PC-9 (cell line): Measurements from ENCODE around the gene CPA5. TPM values are rescaled to one million over a fixed set of nuclear protein-coding genes. Genes with fewer than 3 reads are reported as not detected.

ENCODE experiments used
- BruUV-seq: library from RNA; stranded (reverse); fragments of 400-500 nt; replicated peaks from 2 replicates; lab custom pipeline; 2021; lab: Mats Ljungman, UMichigan
- CTCF ChIA-PET: fragments of 300-600 bp; sonication (Branson Sonifier 250); formaldehyde crosslinking; loops from one replicate; lab custom pipeline; 2022; ENCODE audit warnings: antibody characterized with exemption; lab: Charles Lee
- POLR2A ChIA-PET: fragments of 300-600 bp; sonication (Branson Sonifier 250); formaldehyde crosslinking; loops from one replicate; lab custom pipeline; 2022; ENCODE audit warnings: antibody characterized with exemption; ENCODE audit not compliant: unreplicated experiment; lab: Charles Lee
- DNase-seq, 2 experiments: peaks; one replicate each; pipeline versions ENCODE4 v3.0.0 to v3.0.0-alpha.2; 2015 to 2022; ENCODE audit warnings: mixed read lengths in 1 of 2
- H2AFZ ChIP-seq: fragments of 200-600 bp; sonication (generic); 2 replicates; pipeline ENCODE4 v1.8.1; 2017; ENCODE audit warnings: antibody characterized with exemption
- H3F3A ChIP-seq: fragments of 200-600 bp; sonication (generic); 2 replicates; pipeline ENCODE4 v1.8.1; 2017; ENCODE audit warnings: antibody characterized with exemption, mild to moderate bottlenecking, low read depth; ENCODE audit not compliant: insufficient read depth
- H3K27ac ChIP-seq: fragments of 200-600 bp; sonication (generic); 2 replicates; pipeline ENCODE4 v1.6.1; 2016; ENCODE audit warnings: mixed run types
- H3K27me3 ChIP-seq: fragments of 200-600 bp; sonication (generic); 2 replicates; pipeline ENCODE4 v1.6.1; 2016; ENCODE audit warnings: low read depth, mixed run types; ENCODE audit not compliant: insufficient read depth
- H3K36me3 ChIP-seq: fragments of 200-600 bp; sonication (generic); 2 replicates; pipeline ENCODE4 v1.6.1; 2016; ENCODE audit warnings: low read depth, mixed run types
- H3K4me1 ChIP-seq: fragments of 200-600 bp; sonication (generic); replicated peaks from 2 replicates; pipeline ENCODE4 v1.6.1; 2016; ENCODE audit warnings: mixed run types; ENCODE audit not compliant: insufficient read depth
- H3K4me2 ChIP-seq: fragments of 200-600 bp; sonication (generic); 2 replicates; pipeline ENCODE4 v1.6.1; 2017; ENCODE audit warnings: mixed run types
- H3K4me3 ChIP-seq: fragments of 200-600 bp; sonication (generic); 2 replicates; pipeline ENCODE4 v1.6.1; 2016; ENCODE audit warnings: mixed run types
- H3K79me2 ChIP-seq: fragments of 200-600 bp; sonication (generic); 2 replicates; pipeline ENCODE4 v1.6.1; 2017; ENCODE audit warnings: low read depth, mixed run types
- H3K9me2 ChIP-seq: fragments of 200-600 bp; sonication (generic); 2 replicates; pipeline ENCODE4 v1.8.1; 2017; ENCODE audit warnings: mild to moderate bottlenecking; ENCODE audit not compliant: insufficient read depth
- H3K9me3 ChIP-seq: fragments of 200-600 bp; sonication (generic); 2 replicates; pipeline ENCODE4 v1.8.1; 2016; ENCODE audit warnings: low read depth; ENCODE audit not compliant: insufficient read depth
- H4K20me1 ChIP-seq: fragments of 200-600 bp; sonication (generic); 2 replicates; pipeline ENCODE4 v1.8.1; 2017; ENCODE audit not compliant: insufficient read depth
- EZH2 ChIP-seq: fragments of 200-600 bp; sonication (generic); IDR thresholded peaks from 2 replicates; pipeline ENCODE4 v1.8.0; 2017; ENCODE audit warnings: antibody characterized with exemption, low read depth
- intact Hi-C: fragments of 100-400 bp; cut with micrococcal nuclease; formaldehyde crosslinking; loops from one replicate; pipeline ENCODE4 v1.10.0; 2022; ENCODE audit not compliant: unreplicated experiment
- total RNA-seq: library from RNA; stranded (reverse); gene quantifications from 2 replicates; pipeline ENCODE4 v1.2.3, GENCODE V29; 2021
- TF ChIP-seq, protein P1 (sequence below): fragments of 200-600 bp; sonication (generic); conservative IDR thresholded peaks from 2 replicates; pipeline ENCODE4 v1.6.1; 2017; ENCODE audit warnings: mixed run types, antibody characterized with exemption, mild to moderate bottlenecking, moderate library complexity

Gene CPA5
- total RNA-seq, 1 experiment from 2014 or later, result not detected

DNA sequence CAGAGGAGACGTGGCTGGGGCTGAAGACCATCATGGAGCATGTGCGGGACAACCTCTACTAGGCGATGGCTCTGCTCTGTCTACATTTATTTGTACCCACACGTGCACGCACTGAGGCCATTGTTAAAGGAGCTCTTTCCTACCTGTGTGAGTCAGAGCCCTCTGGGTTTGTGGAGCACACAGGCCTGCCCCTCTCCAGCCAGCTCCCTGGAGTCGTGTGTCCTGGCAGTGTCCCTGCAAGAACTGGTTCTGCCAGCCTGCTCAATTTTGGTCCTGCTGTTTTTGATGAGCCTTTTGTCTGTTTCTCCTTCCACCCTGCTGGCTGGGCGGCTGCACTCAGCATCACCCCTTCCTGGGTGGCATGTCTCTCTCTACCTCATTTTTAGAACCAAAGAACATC, 22.0 kb upstream of the CPA5 start:
- intact Hi-C loops, result loop anchor here (2.0 kb wide), 1 partner anchor 34 kb away; no protein-coding TSS in a partner anchor
- no peaks in the 10 kb centered on the region for H3K9me2 ChIP-seq
- H3K27me3 ChIP-seq, result no peaks in the 10 kb centered on the region
- H4K20me1 ChIP-seq, result no peaks in the 10 kb centered on the region
- no peak overlapping the region for H2AFZ ChIP-seq
- ChIA-PET CTCF (interaction anchor here (0.6 kb wide), 1 partner anchor 11 kb away, joined by 3 read pairs; no protein-coding TSS in a partner anchor), POLR2A (interaction anchor here (0.6 kb wide), 1 partner anchor 117 kb away, joined by 4 read pairs; no protein-coding TSS in a partner anchor)
- TF ChIP-seq, protein P1, sequence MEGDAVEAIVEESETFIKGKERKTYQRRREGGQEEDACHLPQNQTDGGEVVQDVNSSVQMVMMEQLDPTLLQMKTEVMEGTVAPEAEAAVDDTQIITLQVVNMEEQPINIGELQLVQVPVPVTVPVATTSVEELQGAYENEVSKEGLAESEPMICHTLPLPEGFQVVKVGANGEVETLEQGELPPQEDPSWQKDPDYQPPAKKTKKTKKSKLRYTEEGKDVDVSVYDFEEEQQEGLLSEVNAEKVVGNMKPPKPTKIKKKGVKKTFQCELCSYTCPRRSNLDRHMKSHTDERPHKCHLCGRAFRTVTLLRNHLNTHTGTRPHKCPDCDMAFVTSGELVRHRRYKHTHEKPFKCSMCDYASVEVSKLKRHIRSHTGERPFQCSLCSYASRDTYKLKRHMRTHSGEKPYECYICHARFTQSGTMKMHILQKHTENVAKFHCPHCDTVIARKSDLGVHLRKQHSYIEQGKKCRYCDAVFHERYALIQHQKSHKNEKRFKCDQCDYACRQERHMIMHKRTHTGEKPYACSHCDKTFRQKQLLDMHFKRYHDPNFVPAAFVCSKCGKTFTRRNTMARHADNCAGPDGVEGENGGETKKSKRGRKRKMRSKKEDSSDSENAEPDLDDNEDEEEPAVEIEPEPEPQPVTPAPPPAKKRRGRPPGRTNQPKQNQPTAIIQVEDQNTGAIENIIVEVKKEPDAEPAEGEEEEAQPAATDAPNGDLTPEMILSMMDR, result no peak
- TF ChIP-seq EZH2, result no peak
- H3K36me3 ChIP-seq, result no peaks in the 10 kb centered on the region
- no peaks in the 10 kb centered on the region for H3K79me2 ChIP-seq
- H3K4me2 ChIP-seq, result no peak overlapping the region
- no peak overlapping the region for H3K4me3 ChIP-seq
- peaks cover 13% of the 10 kb centered on the region for H3F3A ChIP-seq
- BruUV-seq, result no TSS peak
- H3K4me1 ChIP-seq, result 0 out of 2 replicates have a peak, but pooled peaks cover 5% of the 10 kb centered on the region
- H3K27ac ChIP-seq, result no peak overlapping the region
- no peaks in the 10 kb centered on the region for H3K9me3 ChIP-seq
- DNase-seq, result peak; percentile 69 to 70

DNA sequence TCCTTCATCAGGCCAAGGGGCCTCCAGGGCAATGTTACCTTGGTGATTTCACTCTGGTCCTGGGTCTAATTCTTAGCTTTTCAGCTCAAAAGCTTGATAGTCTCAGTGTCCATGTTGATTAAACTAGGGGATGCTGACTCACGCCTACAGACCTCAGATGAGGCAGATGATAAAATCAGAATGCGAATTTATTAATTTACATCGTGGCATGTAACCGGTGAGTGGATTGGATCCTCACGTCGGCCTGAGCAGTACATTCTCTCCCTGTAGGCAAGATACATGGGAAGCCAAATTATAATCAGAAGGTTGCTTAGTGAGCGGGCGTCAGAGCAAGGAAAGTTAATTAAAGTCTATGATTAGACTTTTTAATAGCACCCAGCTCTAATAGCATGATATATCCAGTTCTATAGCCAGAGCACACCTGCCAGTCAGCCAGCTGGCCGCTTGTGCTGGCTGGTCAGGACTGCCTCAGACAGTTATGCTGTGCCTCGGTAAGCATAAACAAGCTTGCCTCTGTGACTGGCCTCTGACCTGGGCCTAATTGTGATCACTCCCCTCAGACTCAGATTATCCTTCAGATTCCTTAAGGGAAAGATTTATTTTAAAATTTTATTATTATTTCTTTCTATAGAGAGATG, 20.2 kb upstream of the CPA5 start:
- no peak for DNase-seq
- Histone ChIP-seq H3K4me3 (no peak overlapping the region), H3K9me2 (no peaks in the 10 kb centered on the region), H4K20me1 (no peaks in the 10 kb centered on the region), H2AFZ (no peak overlapping the region), H3K27ac (no peak overlapping the region), H3K36me3 (no peaks in the 10 kb centered on the region), H3K79me2 (no peaks in the 10 kb centered on the region), H3F3A (peaks cover 13% of the 10 kb centered on the region), H3K9me3 (no peaks in the 10 kb centered on the region), H3K27me3 (no peaks in the 10 kb centered on the region), H3K4me2 (no peak overlapping the region), H3K4me1 (0 out of 2 replicates have a peak, but pooled peaks cover 5% of the 10 kb centered on the region)
- intact Hi-C loops, result no loop called here
- no TSS peak for BruUV-seq
- CTCF ChIA-PET, result no interaction called here
- TF ChIP-seq EZH2, result no peak
- TF ChIP-seq, protein P1, result no peak
- POLR2A ChIA-PET, result no interaction called here

DNA sequence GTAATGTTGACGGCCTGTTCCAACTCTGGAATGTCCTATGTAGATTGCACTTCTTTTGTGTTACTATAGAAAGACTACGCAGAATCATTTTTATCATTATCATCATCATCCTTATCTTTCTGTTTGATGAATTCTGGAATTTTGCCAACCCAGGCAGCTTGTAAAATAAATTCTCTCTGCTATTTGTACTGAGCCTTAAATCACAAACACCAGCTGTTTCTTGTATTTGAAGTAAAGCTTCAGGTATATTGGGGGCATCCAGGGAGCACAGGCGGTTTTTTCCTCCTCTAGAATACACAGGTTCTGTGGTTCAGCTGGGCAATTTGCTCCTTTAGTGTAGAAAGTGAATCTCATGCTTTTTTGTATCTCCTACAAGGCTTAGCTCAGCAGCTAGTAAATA, 14.9 kb upstream of the CPA5 start:
- ChIA-PET CTCF (interaction anchor here (0.5 kb wide), 1 partner anchor 367 kb away, joined by 3 read pairs; no protein-coding TSS in a partner anchor), POLR2A (no interaction called here)
- no TSS peak for BruUV-seq
- Histone ChIP-seq H3K27ac (no peak overlapping the region), H3K4me2 (no peak overlapping the region), H3K4me1 (peaks cover 9% of the 10 kb centered on the region; the same call in 1 of the 2 replicates), H3K4me3 (no peak overlapping the region), H3K9me2 (no peaks in the 10 kb centered on the region), H2AFZ (no peak overlapping the region), H4K20me1 (no peaks in the 10 kb centered on the region), H3K79me2 (no peaks in the 10 kb centered on the region), H3F3A (no peaks in the 10 kb centered on the region), H3K36me3 (no peaks in the 10 kb centered on the region), H3K27me3 (no peaks in the 10 kb centered on the region), H3K9me3 (no peaks in the 10 kb centered on the region)
- TF ChIP-seq, protein P1, result no peak
- no peak for TF ChIP-seq EZH2
- DNase-seq, result no peak
- intact Hi-C loops, result no loop called here
